ENCODE results near the gene SLC6A1. TPM values are rescaled to one million over a fixed set of nuclear protein-coding genes. Genes with fewer than 3 reads are reported as not detected.

SLC6A1 gene
- total and polyA plus RNA-seq, 2 of the 13 experiments (the other 11 are each of a cell fraction or from before 2014, with no cell fraction given) = not detected

GRCh38 chr3:10949197-10949596 lies 43.4 kb upstream of the SLC6A1 start (continued):
- TF ChIP-seq DMTF1 (CRISPR knock-in tag; IDR thresholded peaks at IDR 0.05) (no peak), CREM (IDR thresholded peaks at IDR 0.05) (no peak), CREM (CRISPR knock-in tag; IDR thresholded peaks at IDR 0.05) (no peak), ZNF276 (CRISPR knock-in tag; IDR thresholded peaks at IDR 0.05; ENCODE audit: low read depth) (no peak), KMT2B (CRISPR knock-in tag; IDR thresholded peaks at IDR 0.05) (no peak), EHMT2 (IDR thresholded peaks at IDR 0.05; ENCODE audit: borderline replicate concordance, low read depth, low read length) (no peak), ESRRA (CRISPR knock-in tag; IDR thresholded peaks at IDR 0.05; ENCODE audit: low read depth) (no peak), PPARG (CRISPR knock-in tag; conservative IDR thresholded peaks at IDR 0.05) (no peak)

Measured in HepG2 (cell line).